A673 (cell line): ENCODE data around the gene ZACN.

ENCODE experiments used
- EZH2 ChIP-seq: fragments of 200-600 bp; sonication (generic); IDR thresholded peaks from 2 replicates; pipeline ENCODE4 v1.6.1; 2017; ENCODE audit warnings: borderline replicate concordance, low read depth, mild to moderate bottlenecking, mixed read lengths, antibody characterized with exemption, low read length; ENCODE audit not compliant: poor library complexity, severe bottlenecking
- TF ChIP-seq, protein P1 (sequence below): fragments of 300-800, 200-600 bp; sonication (generic); conservative IDR thresholded peaks from 2 replicates; pipeline ENCODE4 v1.5.1; 2017; ENCODE audit warnings: low read depth, mild to moderate bottlenecking, antibody characterized with exemption, low read length, moderate library complexity, mixed read lengths

DNA sequence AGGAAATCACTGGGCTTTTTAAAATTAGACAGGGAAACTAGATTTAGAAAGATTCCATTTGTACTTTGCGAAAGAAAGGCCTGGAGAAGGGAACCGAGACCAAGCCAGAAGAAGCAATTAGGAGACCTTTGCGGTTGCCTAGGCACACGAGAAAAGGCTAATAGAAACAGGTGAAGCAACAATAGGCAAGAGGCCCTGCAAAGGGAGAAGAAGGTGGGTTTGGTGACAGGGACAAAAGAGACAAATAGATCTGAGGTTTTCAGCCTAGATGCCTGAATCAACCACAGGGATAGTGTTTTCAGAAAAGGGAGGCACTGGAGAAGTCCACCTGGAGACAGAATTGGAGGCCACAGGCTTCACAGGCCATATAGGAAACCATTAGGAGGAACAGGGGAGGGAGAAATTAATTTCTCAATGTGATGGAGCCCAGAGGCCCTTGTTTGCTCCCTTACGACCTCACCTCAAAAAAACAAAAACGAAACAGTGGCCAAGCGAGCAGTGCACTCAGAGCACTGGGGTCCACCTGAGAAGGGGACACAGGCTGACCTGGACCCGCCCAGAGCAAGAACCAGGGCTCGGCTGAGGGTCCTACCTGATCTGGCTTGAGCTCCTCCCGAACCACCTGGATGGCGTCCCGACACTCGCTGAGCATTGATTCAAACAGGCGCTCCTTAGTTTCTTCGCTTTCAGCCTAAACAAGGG lies 29.0 kb upstream of the ZACN start:
- no peak for TF ChIP-seq EZH2
- TF ChIP-seq, protein P1, sequence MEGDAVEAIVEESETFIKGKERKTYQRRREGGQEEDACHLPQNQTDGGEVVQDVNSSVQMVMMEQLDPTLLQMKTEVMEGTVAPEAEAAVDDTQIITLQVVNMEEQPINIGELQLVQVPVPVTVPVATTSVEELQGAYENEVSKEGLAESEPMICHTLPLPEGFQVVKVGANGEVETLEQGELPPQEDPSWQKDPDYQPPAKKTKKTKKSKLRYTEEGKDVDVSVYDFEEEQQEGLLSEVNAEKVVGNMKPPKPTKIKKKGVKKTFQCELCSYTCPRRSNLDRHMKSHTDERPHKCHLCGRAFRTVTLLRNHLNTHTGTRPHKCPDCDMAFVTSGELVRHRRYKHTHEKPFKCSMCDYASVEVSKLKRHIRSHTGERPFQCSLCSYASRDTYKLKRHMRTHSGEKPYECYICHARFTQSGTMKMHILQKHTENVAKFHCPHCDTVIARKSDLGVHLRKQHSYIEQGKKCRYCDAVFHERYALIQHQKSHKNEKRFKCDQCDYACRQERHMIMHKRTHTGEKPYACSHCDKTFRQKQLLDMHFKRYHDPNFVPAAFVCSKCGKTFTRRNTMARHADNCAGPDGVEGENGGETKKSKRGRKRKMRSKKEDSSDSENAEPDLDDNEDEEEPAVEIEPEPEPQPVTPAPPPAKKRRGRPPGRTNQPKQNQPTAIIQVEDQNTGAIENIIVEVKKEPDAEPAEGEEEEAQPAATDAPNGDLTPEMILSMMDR: no peak
